ENCODE data around the gene CEACAM5.

CEACAM5 gene

DNA sequence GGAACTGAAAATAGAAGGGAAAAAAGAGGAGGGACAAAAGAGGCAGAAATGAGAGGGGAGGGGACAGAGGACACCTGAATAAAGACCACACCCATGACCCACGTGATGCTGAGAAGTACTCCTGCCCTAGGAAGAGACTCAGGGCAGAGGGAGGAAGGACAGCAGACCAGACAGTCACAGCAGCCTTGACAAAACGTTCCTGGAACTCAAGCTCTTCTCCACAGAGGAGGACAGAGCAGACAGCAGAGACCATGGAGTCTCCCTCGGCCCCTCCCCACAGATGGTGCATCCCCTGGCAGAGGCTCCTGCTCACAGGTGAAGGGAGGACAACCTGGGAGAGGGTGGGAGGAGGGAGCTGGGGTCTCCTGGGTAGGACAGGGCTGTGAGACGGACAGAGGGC, at the start of gene CEACAM5:
Gene CEACAM5 (plus strand): TSS at position 146 of the 400 bp plus-strand sequence. CDS start 106 bp downstream, at position 252.
- DNase-seq (ENCODE audit: low read depth in 2 of 2) = no peak

DNA sequence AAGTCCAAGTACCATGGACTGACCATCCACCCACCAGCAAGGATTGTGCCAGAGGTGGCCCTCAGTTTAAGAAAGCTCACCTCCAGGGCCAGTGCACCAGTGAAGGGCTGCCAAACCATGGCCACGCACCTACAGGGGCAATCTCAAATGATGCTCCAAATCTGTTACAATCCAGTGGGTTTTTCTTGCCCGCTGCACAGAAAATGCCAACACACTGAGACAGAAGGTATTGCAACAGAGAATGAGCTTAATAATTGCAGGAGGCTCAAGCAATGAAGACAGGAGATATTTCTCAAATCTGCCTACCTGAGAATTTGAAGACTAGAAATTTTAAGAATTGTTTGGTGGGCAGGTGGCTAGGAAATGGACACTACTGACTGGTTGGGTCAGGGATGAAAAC, 42.4 kb upstream of the CEACAM5 start:
- DNase-seq (ENCODE audit: low read depth in 2 of 2) = no peak

DNA sequence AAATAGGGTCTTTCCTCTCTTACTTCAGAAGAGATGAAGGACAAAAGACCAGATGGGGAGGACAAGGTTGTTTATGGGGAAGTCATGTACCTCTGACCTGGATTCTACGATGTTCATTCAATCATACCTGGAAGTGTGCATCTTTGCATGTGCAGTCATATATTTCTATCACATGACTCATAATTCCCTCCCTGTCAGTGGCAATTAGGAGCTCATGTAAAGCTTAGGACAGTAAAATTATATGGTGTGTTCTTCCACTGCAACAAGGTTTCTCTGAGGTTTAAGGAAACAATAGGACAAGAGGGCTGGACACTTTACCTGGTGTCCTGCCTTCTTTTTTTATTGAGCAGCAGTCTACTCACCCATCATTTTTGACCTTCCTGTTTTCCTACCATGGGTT, 40.1 kb upstream of the CEACAM5 start:
- no peak for DNase-seq (ENCODE audit: low read depth in 2 of 2)

DNA sequence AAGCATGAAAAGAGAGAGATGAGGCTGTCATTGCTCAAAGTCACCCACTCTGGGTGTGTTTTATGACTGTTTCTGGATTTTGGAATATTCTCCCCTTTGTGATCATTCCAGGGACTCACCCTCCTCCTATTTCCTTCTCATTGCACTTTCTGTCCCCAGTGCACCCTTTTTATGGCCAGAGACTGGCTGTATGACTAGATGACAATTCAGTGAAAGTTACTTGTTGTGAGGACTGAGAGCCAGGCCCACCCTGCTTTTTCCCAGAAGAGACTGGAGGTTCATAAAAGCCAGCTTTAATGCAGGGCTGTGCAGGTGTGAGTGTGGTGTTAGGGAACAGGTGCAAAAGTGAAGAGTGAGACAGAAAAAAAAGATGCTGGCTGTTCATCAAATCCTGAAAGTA, 37.7 kb upstream of the CEACAM5 start:
- DNase-seq (ENCODE audit: low read depth in 2 of 2) = no peak

DNA sequence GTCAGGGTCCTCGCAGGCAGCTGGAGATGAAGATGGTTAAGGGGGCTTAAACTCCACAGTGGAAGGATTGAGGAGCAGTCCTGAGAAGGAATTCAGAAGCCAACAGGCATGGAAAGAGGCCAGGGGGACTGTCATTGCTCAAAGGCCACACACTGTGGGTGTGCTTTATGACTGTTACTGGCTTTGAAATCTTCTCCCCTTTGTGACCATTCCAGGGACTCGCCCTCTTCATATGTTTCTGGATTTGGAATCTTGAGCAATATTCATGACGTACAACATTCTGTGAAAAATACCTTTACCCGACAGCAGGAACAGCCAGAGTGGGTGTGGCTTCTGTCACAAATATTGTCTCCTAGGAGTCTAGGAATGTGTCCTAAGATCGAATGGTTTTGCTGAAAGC, 36.9 kb upstream of the CEACAM5 start:
- no peak for DNase-seq (ENCODE audit: low read depth in 2 of 2)

DNA sequence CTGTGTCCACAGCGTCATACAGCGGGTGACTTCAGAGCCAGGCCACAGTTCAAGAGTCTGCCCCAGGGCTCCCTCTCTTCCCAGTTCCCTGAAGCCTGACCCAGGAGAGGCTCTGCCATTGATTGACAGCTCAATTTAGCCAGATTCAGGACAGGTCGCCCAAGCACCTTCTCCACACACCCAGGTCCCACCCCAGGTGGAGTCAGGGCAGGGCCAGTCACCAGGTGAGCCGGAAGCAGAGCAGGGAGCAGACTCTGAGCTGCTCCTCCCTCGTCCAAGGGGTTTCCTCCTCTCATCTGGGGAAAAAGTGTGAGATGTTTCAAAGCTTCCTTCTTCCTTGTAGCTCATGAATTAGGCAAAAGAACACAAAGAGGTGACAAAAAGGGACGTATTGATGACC, 26.0 kb upstream of the CEACAM5 start:
- no peak for DNase-seq (ENCODE audit: low read depth in 2 of 2)

DNA sequence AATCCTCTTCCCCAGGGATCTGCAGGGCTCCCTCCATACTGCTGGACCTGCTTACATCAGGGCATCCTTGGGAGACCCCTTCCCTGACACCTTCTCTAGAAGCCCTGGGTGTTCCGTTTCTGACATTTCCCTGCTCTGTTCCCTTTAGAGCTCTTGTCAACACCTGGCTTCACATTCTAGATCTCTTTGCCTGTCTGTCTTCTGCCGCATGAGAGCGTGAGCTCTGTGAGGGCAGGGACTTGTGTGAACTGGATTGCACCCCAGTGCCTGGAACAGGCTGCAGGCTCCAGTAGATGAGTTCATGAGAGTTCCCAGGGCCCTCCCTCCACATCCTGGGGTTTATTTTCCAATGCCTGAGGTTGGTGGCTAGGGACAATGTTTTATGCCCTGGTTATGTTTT, 21.0 kb upstream of the CEACAM5 start:
- no peak for DNase-seq (ENCODE audit: low read depth in 2 of 2)

DNA sequence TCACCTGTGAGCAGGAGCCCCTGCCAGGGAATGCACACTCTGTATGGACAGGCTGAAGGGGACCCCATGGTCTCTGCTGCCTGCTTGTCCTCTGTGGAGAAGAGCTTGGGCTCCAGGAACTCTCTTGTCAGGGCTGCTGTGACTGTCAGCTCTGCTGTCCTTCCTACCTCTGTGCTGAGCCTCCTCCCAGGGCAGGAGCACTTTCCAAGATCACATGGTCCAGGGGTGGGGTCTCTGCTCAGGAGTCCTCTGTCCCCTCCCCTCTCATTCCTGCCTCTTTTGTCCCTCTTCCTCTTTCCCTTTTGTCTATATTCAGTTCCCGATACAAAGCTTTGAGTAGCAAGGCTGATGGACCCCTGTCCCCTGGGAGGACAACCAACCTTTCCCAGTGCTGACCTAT, 20.3 kb upstream of the CEACAM5 start, which contains the start of gene CEACAM7:
Gene CEACAM7 (minus strand): TSS at position 173 of the 400 bp plus-strand sequence. CDS start 105 bp downstream, at position 68.
- DNase-seq (ENCODE audit: low read depth in 2 of 2) = no peak

DNA sequence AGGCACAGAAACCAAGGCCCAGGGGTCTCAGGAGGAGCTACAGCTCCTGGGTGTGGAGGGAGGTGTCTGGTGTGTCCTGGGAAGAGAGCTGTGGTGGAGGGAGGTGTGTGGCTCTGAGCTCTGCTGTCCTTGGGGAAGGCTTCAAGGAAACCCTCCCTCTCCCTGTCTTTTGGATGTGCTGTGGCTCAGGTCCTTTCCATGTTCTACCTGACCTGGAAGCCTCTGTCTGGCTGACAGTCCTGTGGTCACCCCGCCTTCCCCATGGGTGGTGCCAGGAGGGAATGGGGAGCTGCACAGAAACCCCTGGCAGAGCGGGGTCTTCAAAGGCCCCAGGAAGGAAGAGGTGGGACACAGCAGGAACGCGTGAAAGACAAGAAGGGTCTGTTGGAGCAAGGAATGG, 19.7 kb upstream of the CEACAM5 start:
- DNase-seq (ENCODE audit: low read depth in 2 of 2) = no peak

DNA sequence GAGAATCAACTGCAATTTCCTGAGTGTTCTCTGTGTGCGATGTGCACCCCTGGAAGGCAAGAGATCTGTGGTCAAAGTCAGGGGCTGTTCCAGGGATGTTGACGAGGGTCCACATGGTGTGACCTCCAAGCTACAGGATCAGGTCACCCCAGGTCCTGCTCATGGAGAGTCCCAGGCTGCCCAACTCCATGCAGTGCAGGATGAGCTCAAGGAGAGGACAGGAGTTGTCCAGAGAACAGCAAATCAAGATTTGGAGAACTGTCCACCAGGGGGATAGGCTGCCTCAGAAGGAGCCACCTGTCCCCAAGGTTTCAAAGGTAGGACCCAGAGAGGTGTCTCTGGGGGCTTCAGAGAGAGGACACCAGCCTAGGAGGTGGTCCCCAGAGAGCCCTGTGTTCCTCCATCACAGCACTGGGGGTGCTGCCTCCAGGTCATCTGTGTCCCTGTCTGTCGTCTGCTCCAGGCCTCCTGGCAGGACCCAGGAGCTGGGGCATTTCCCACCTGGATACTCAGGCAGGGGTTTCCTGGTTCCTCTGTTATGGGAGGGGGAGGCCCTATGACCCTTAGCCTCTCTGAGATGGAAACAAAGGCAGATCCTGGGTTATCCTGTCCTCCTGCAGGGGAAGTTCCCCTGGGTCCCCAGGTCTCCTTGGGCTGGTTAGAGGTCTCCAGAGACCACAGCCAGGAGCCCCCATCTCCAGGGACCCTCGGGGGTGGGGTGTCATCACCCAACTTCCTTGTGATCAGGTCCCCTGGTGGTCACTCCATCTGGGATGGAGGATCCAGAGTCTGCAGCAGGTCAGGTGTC, 18.2 kb upstream of the CEACAM5 start:
- no peak for DNase-seq (ENCODE audit: low read depth in 2 of 2)

DNA sequence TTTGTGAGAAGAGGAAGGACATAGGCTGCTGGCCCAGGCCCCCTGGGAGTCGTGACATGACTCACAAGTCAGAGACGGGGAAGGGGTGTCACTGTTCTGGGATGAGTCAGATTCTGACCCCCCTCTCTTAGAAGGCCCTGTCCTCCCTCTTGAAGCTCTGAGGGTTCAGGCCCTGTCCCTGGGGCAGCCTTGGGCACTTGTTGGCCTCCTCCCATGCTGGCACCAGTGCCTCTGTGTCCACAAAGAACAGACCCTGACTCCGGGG, 17.7 kb upstream of the CEACAM5 start:
- no peak for DNase-seq (ENCODE audit: low read depth in 2 of 2)

DNA sequence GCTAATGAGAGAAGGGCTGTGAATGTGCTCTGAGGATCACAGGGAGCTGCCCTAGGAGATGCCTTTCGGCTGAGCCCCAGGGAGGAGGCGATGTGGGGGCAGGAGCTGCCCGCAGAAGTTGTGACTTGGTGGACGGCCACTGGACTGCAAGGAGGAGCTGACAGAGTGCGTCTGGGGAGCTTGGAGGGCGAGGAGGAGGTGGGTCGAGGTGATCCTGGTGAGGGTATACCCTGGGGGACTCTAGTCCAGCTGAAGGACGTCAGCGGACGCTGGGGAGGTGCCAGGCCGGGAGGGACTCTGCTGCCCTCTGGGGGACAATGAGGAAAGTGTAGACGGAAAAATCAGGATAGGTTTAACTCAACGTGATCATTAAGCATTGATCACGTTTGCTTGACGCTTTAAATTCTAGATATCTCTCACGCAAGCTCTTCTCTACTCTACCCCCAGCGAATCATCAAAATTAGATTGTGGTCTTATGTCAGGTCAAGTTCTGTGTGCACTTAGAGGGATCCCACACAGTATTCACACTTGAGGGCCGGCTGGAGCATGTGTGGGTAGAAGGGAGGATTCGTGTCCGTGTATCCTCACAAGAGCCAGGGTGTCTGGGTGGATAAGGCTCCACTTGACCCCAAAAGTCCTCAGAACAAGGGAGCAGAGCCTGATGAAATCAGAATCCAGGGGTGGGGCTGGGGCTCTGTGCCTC, 17.0 kb upstream of the CEACAM5 start:
- no peak for DNase-seq (ENCODE audit: low read depth in 2 of 2)

DNA sequence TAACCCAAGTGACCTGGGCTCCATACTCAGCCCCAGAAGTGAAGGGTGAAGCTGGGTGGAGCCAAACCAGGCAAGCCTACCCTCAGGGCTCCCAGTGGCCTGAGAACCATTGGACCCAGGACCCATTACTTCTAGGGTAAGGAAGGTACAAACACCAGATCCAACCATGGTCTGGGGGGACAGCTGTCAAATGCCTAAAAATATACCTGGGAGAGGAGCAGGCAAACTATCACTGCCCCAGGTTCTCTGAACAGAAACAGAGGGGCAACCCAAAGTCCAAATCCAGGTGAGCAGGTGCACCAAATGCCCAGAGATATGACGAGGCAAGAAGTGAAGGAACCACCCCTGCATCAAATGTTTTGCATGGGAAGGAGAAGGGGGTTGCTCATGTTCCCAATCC, 14.2 kb upstream of the CEACAM5 start:
- DNase-seq (ENCODE audit: low read depth in 2 of 2) = no peak

DNA sequence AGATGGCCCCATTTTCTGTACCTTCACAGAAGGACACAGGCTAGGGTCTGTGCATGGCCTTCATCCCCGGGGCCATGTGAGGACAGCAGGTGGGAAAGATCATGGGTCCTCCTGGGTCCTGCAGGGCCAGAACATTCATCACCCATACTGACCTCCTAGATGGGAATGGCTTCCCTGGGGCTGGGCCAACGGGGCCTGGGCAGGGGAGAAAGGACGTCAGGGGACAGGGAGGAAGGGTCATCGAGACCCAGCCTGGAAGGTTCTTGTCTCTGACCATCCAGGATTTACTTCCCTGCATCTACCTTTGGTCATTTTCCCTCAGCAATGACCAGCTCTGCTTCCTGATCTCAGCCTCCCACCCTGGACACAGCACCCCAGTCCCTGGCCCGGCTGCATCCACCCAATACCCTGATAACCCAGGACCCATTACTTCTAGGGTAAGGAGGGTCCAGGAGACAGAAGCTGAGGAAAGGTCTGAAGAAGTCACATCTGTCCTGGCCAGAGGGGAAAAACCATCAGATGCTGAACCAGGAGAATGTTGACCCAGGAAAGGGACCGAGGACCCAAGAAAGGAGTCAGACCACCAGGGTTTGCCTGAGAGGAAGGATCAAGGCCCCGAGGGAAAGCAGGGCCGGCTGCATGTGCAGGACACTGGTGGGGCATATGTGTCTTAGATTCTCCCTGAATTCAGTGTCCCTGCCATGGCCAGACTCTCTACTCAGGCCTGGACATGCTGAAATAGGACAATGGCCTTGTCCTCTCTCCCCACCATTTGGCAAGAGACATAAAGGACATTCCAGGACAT, 13.4 kb upstream of the CEACAM5 start:
- no peak for DNase-seq (ENCODE audit: low read depth in 2 of 2)

DNA sequence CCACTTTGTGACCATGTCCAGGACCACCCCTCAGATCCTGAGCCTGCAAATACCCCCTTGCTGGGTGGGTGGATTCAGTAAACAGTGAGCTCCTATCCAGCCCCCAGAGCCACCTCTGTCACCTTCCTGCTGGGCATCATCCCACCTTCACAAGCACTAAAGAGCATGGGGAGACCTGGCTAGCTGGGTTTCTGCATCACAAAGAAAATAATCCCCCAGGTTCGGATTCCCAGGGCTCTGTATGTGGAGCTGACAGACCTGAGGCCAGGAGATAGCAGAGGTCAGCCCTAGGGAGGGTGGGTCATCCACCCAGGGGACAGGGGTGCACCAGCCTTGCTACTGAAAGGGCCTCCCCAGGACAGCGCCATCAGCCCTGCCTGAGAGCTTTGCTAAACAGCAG, 12.7 kb upstream of the CEACAM5 start:
- no peak for DNase-seq (ENCODE audit: low read depth in 2 of 2)

DNA sequence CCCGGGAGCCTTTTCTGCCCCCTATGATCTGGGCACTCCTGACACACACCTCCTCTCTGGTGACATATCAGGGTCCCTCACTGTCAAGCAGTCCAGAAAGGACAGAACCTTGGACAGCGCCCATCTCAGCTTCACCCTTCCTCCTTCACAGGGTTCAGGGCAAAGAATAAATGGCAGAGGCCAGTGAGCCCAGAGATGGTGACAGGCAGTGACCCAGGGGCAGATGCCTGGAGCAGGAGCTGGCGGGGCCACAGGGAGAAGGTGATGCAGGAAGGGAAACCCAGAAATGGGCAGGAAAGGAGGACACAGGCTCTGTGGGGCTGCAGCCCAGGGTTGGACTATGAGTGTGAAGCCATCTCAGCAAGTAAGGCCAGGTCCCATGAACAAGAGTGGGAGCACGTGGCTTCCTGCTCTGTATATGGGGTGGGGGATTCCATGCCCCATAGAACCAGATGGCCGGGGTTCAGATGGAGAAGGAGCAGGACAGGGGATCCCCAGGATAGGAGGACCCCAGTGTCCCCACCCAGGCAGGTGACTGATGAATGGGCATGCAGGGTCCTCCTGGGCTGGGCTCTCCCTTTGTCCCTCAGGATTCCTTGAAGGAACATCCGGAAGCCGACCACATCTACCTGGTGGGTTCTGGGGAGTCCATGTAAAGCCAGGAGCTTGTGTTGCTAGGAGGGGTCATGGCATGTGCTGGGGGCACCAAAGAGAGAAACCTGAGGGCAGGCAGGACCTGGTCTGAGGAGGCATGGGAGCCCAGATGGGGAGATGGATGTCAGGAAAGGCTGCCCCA, 11.8 kb upstream of the CEACAM5 start:
- DNase-seq (ENCODE audit: low read depth in 2 of 2) = no peak

DNA sequence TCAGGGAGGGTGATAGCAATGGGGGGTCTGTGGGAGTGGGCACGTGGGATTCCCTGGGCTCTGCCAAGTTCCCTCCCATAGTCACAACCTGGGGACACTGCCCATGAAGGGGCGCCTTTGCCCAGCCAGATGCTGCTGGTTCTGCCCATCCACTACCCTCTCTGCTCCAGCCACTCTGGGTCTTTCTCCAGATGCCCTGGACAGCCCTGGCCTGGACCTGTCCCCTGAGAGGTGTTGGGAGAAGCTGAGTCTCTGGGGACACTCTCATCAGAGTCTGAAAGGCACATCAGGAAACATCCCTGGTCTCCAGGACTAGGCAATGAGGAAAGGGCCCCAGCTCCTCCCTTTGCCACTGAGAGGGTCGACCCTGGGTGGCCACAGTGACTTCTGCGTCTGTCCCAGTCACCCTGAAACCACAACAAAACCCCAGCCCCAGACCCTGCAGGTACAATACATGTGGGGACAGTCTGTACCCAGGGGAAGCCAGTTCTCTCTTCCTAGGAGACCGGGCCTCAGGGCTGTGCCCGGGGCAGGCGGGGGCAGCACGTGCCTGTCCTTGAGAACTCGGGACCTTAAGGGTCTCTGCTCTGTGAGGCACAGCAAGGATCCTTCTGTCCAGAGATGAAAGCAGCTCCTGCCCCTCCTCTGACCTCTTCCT, 11.1 kb upstream of the CEACAM5 start:
- no peak for DNase-seq (ENCODE audit: low read depth in 2 of 2)

DNA sequence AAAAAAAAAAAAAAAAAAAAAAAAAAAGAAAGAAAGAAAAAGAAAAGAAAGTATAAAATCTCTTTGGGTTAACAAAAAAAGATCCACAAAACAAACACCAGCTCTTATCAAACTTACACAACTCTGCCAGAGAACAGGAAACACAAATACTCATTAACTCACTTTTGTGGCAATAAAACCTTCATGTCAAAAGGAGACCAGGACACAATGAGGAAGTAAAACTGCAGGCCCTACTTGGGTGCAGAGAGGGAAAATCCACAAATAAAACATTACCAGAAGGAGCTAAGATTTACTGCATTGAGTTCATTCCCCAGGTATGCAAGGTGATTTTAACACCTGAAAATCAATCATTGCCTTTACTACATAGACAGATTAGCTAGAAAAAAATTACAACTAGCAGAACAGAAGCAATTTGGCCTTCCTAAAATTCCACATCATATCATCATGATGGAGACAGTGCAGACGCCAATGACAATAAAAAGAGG, 9.6 kb upstream of the CEACAM5 start:
- no peak for DNase-seq (ENCODE audit: low read depth in 2 of 2)

DNA sequence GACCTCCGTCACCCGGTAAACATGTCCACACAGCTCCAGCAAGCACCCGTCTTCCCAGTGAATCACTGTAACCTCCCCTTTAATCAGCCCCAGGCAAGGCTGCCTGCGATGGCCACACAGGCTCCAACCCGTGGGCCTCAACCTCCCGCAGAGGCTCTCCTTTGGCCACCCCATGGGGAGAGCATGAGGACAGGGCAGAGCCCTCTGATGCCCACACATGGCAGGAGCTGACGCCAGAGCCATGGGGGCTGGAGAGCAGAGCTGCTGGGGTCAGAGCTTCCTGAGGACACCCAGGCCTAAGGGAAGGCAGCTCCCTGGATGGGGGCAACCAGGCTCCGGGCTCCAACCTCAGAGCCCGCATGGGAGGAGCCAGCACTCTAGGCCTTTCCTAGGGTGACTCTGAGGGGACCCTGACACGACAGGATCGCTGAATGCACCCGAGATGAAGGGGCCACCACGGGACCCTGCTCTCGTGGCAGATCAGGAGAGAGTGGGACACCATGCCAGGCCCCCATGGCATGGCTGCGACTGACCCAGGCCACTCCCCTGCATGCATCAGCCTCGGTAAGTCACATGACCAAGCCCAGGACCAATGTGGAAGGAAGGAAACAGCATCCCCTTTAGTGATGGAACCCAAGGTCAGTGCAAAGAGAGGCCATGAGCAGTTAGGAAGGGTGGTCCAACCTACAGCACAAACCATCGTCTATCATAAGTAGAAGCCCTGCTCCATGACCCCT, 9.0 kb upstream of the CEACAM5 start:
- DNase-seq (ENCODE audit: low read depth in 2 of 2) = no peak

DNA sequence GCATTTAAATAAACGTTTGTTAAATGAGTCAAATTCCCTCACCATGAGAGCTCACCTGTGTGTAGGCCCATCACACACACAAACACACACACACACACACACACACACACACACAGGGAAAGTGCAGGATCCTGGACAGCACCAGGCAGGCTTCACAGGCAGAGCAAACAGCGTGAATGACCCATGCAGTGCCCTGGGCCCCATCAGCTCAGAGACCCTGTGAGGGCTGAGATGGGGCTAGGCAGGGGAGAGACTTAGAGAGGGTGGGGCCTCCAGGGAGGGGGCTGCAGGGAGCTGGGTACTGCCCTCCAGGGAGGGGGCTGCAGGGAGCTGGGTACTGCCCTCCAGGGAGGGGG, 8.5 kb upstream of the CEACAM5 start:
- DNase-seq (ENCODE audit: low read depth in 2 of 2) = no peak

Data from stimulated activated CD8-positive, alpha-beta memory T cell treated with anti-CD3 and anti-CD28 coated beads, Interleukin-15, amount 100 ng/mL, for 48 hours (primary cell).